ENCODE data around the gene EIF5B.

Gene EIF5B

GRCh38 chr2:99374747-99375146 is 37.6 kb downstream of the EIF5B start:
- no peak for TF ChIP-seq CTCF (IDR thresholded peaks at IDR 0.05; ENCODE audit: insufficient read depth, low read depth, low read length, missing control alignments)
- DNase-seq (ENCODE audit: low read depth) = no peak
- H3K4me3 ChIP-seq (ENCODE audit: low read depth, low read length) = no peak overlapping the region

- no peak overlapping the region for H3K4me3 ChIP-seq (ENCODE audit: low read depth, low read length)
- DNase-seq (ENCODE audit: low read depth) = no peak
- no peak for TF ChIP-seq CTCF (IDR thresholded peaks at IDR 0.05; ENCODE audit: insufficient read depth, low read depth, low read length, missing control alignments)
Observed at GRCh38 chr2:99376254-99376864, 39.2 kb downstream of the EIF5B start.

- TF ChIP-seq CTCF (IDR thresholded peaks at IDR 0.05; ENCODE audit: insufficient read depth, low read depth, low read length, missing control alignments) = no peak
- peak; percentile 40 for DNase-seq (ENCODE audit: low read depth)
- no peak overlapping the region for H3K4me3 ChIP-seq (ENCODE audit: low read depth, low read length)
Observed at GRCh38 chr2:99377879-99378278, 40.7 kb downstream of the EIF5B start.

GRCh38 chr2:99380376-99381010 is 43.3 kb downstream of the EIF5B start:
- no peak for TF ChIP-seq CTCF (IDR thresholded peaks at IDR 0.05; ENCODE audit: insufficient read depth, low read depth, low read length, missing control alignments)
- H3K4me3 ChIP-seq (ENCODE audit: low read depth, low read length) = no peak overlapping the region
- DNase-seq (ENCODE audit: low read depth) = peak; percentile 35

- TF ChIP-seq CTCF (IDR thresholded peaks at IDR 0.05; ENCODE audit: insufficient read depth, low read depth, low read length, missing control alignments) = no peak
- no peak for DNase-seq (ENCODE audit: low read depth)
- H3K4me3 ChIP-seq (ENCODE audit: low read depth, low read length) = no peak overlapping the region
Observed at GRCh38 chr2:99382143-99382542, 45.0 kb downstream of the EIF5B start.

GRCh38 chr2:99386011-99386410 is 48.8 kb downstream of the EIF5B start:
- no peak for DNase-seq (ENCODE audit: low read depth)
- no peak for TF ChIP-seq CTCF (IDR thresholded peaks at IDR 0.05; ENCODE audit: insufficient read depth, low read depth, low read length, missing control alignments)
- no peak overlapping the region for H3K4me3 ChIP-seq (ENCODE audit: low read depth, low read length)

GRCh38 chr2:99388892-99389291 is 51.7 kb downstream of the EIF5B start:
- H3K4me3 ChIP-seq (ENCODE audit: low read depth, low read length) = no peak overlapping the region
- TF ChIP-seq CTCF (IDR thresholded peaks at IDR 0.05; ENCODE audit: insufficient read depth, low read depth, low read length, missing control alignments) = no peak
- DNase-seq (ENCODE audit: low read depth) = no peak
